K562 (cell line): ENCODE results near the gene RCN2. TPM values are rescaled to one million over a fixed set of nuclear protein-coding genes. Genes with fewer than 3 reads are reported as not detected.

Source experiments
- ATAC-seq: fragments of 200-7000 bp; cut with Tn5 transposase; 3 replicates; pipeline ENCODE4 v1.9.1; 2020; ENCODE audit warnings: moderate library complexity
- BruUV-seq: library from RNA; stranded (reverse); fragments of 400-500 nt; replicated peaks from 2 replicates; lab custom pipeline; 2021; lab: Mats Ljungman, UMichigan
- CTCF ChIA-PET: fragments of 300-600 bp; formaldehyde crosslinking; extraction: SDS; loops from one replicate; lab custom pipeline; 2021; ENCODE audit warnings: low intra/inter-chr PET ratio; lab: Yijun Ruan, JAX
- POLR2A ChIA-PET: fragments of 300-600, 350-650 bp; sonication (Branson Sonifier 250); formaldehyde crosslinking; extraction: SDS; loops from one replicate; lab custom pipeline; 2021; ENCODE audit warnings: antibody characterized with exemption, inconsistent platforms; lab: Yijun Ruan, JAX
- DNase-seq, 4 experiments: peaks; one replicate each; pipeline versions ENCODE4 v3.0.0 to v3.0.0-alpha.2; 2011 to 2018; ENCODE audit warnings: low spot score in 3 of 4, mixed read lengths in 3 of 4; ENCODE audit errors: extremely low read depth in 1 of 4
- FAIRE-seq: peaks from 2 replicates; lab custom pipeline; 2011; peaks lifted over from hg19 to GRCh38; lab: Jason Lieb, UNC
- H2AFZ ChIP-seq: 2 replicates; pipeline ENCODE4 v1.6.0; 2011; ENCODE audit warnings: low read depth, low read length, control low read depth, inconsistent platforms
- H3K27ac ChIP-seq: fragments of 200-600 bp; 3 replicates; pipeline ENCODE4 v1.8.0; 2011; ENCODE audit warnings: low read depth, mild to moderate bottlenecking, control low read depth, inconsistent platforms, low read length, moderate library complexity, mixed read lengths; ENCODE audit errors: extremely low read depth
- H3K27me3 ChIP-seq, 2 experiments: fragments of 300-600 bp in 1 of 2; 2 replicates in 1 of 2; 3 replicates in 1 of 2; pipeline versions ENCODE4 v1.6.0 to v1.8.0; 2011; ENCODE audit warnings: inconsistent platforms in 2 of 2, low read length in 2 of 2, mild to moderate bottlenecking in 1 of 2, mixed read lengths in 1 of 2, moderate library complexity in 1 of 2; ENCODE audit not compliant: control insufficient read depth in 2 of 2, insufficient read depth in 2 of 2
- H3K36me3 ChIP-seq: fragments of 300-600 bp; 3 replicates; pipeline ENCODE4 v1.8.0; 2011; ENCODE audit warnings: mild to moderate bottlenecking, low read length, inconsistent platforms; ENCODE audit not compliant: control insufficient read depth, insufficient read depth
- H3K4me1 ChIP-seq, 2 experiments: fragments of 200-600 bp in 1 of 2; replicated peaks in 1 of 2; 2 replicates in 1 of 2; 3 replicates in 1 of 2; pipeline versions ENCODE4 v1.5.1 to v1.8.0; 2011; ENCODE audit warnings: inconsistent platforms in 2 of 2, low read length in 2 of 2, mild to moderate bottlenecking in 1 of 2, mixed read lengths in 1 of 2, moderate library complexity in 1 of 2; ENCODE audit not compliant: control insufficient read depth in 2 of 2, insufficient read depth in 2 of 2
- H3K4me2 ChIP-seq: 2 replicates; pipeline ENCODE4 v1.6.1; 2011; ENCODE audit warnings: low read length, control low read depth, inconsistent platforms, mixed read lengths; ENCODE audit not compliant: insufficient read depth
- H3K4me3 ChIP-seq: fragments of 200-600 bp; sonication (generic), shearing (Covaris generic); 2 replicates; pipeline ENCODE4 v1.5.1; 2016; ENCODE audit warnings: control low read depth, inconsistent platforms
- H3K79me2 ChIP-seq: fragments of 200-600 bp; 3 replicates; pipeline ENCODE4 v1.8.0; 2011; ENCODE audit warnings: low read length, inconsistent platforms; ENCODE audit not compliant: control insufficient read depth, insufficient read depth
- H3K9ac ChIP-seq, 2 experiments: 2 replicates each; pipeline versions ENCODE4 v1.6.0 to v1.6.1; 2011; ENCODE audit warnings: low read depth in 2 of 2, low read length in 2 of 2, control low read depth in 1 of 2, inconsistent platforms in 1 of 2, mild to moderate bottlenecking in 1 of 2, mixed read lengths in 1 of 2; ENCODE audit not compliant: insufficient read depth in 1 of 2
- H3K9me1 ChIP-seq: one replicate; pipeline ENCODE4 v1.6.0; 2011; ENCODE audit warnings: inconsistent platforms, mild to moderate bottlenecking, low read length, moderate library complexity; ENCODE audit not compliant: control insufficient read depth, insufficient read depth
- H3K9me3 ChIP-seq: replicated peaks from 2 replicates; pipeline ENCODE4 v1.5.1; 2011; ENCODE audit warnings: low read depth, low read length, inconsistent platforms; ENCODE audit not compliant: control insufficient read depth, insufficient read depth
- H4K20me1 ChIP-seq: replicated peaks from 2 replicates; pipeline ENCODE4 v1.6.1; 2011; ENCODE audit warnings: low read length, inconsistent platforms, mixed read lengths; ENCODE audit not compliant: control insufficient read depth, insufficient read depth
- ATF6 ChIP-seq: sonication (generic); formaldehyde crosslinking; IDR thresholded peaks from 2 replicates; pipeline ENCODE4 v1.4.0; 2020; ENCODE audit warnings: mild to moderate bottlenecking, missing genetic modification reagents
- CTCF ChIP-seq, 3 experiments: IDR thresholded peaks in 2 of 3; conservative IDR thresholded peaks in 1 of 3; 2 replicates each; pipeline ENCODE4 v1.5.1; 2011 to 2012; ENCODE audit warnings: low read length in 3 of 3, mild to moderate bottlenecking in 3 of 3, control low read depth in 2 of 3, improper control_type of control experiment in 1 of 3, inconsistent platforms in 1 of 3, low read depth in 1 of 3, mixed read lengths in 1 of 3, moderate library complexity in 1 of 3; ENCODE audit not compliant: insufficient read depth in 2 of 3
- MED1 ChIP-seq: sonication (generic); formaldehyde crosslinking; IDR thresholded peaks from 2 replicates; pipeline ENCODE4 v1.8.1; 2023; ENCODE audit warnings: missing genetic modification reagents, borderline replicate concordance
- WGBS: fragments of 100-300 bp; shearing (Covaris generic); methylation state at CpG from one replicate; pipeline ENCODE4 v1.1.6; 2016; ENCODE audit warnings: low coverage, mixed read lengths; ENCODE audit not compliant: insufficient coverage; ENCODE audit errors: missing lambda C conversion rate; 5-methylcytosine and 5-hydroxymethylcytosine counted together
- in situ Hi-C: fragments of 300-500 bp; cut with MboI; formaldehyde crosslinking; loops from 4 replicates; pipeline ENCODE4 v1.15.0; 2018; ENCODE audit warnings: inconsistent platforms, mixed read lengths
- intact Hi-C: fragments of 100-400 bp; cut with micrococcal nuclease; formaldehyde crosslinking; loops from 2 replicates; pipeline ENCODE4 v1.14.2; 2022
- polyA plus RNA-seq, 8 experiments: library from polyadenylated mRNA; depleted of rRNA in 4 of 8; stranded (reverse) in 5 of 8; unstranded in 3 of 8; fragments of >200 nt; fragmentation: Nextera tagmentation in 2 of 8; fragmentation: Illumina TruSeq in 1 of 8; extraction: Ambion mirVana in 2 of 8; extraction: Trizol in 1 of 8; gene quantifications; 2 replicates each; pipeline versions ENCODE4 v1.2.1 to v1.2.3, GENCODE V29; 2011 to 2014; ENCODE audit warnings: inconsistent platforms in 1 of 8, missing spikeins in 1 of 8
- total RNA-seq, 7 experiments: library from RNA; depleted of rRNA in 6 of 7; stranded (reverse); fragments of >200 nt in 6 of 7; fragmentation: Illumina TruSeq in 2 of 7; extraction: Trizol in 2 of 7; gene quantifications; 2 replicates each; pipeline versions ENCODE4 v1.2.1 to v1.2.3, GENCODE V29; 2011 to 2021; ENCODE audit warnings: low replicate concordance in 1 of 7

The RCN2 gene
- total and polyA plus RNA-seq, 9 of the 15 experiments (the other 6 are each of a cell fraction or from before 2014, with no cell fraction given) = 20.9 to 63.6 (median 52.8) TPM

GRCh38 chr15:76962337-76963013 is 30.9 kb downstream of the RCN2 start (continued):
- TF ChIP-seq ATF6 (CRISPR knock-in tag) = no peak

GRCh38 chr15:76963596-76963995 is 32.0 kb downstream of the RCN2 start:
- peak in 2 of 4 experiments; percentile 20 to 25 for DNase-seq
- no peak overlapping the region for H3K27ac ChIP-seq
- TF ChIP-seq MED1 (CRISPR knock-in tag) = no peak
- peak in 1 of 3 experiments; percentile 13; a peak in 1 of 6 replicates for TF ChIP-seq CTCF (IDR thresholded peaks at IDR 0.05 in 2 of 3, conservative IDR thresholded peaks at IDR 0.05 in 1 of 3; ENCODE audit: insufficient read depth in 2 of 3, low read depth in 1 of 3, low read length in 3 of 3)
- H2AFZ ChIP-seq = no peak overlapping the region
- CTCF ChIA-PET = no interaction called here
- in situ Hi-C loops (no loop called here), intact Hi-C loops (no loop called here)
- H3K4me1 ChIP-seq = no peaks in the 10 kb centered on the region; a peak in 1 of 5 replicates
- peak; percentile 71; the same call in 1 of the 3 replicates for ATAC-seq
- peaks cover 31 to 44% of the 10 kb centered on the region in 2 experiments for H3K27me3 ChIP-seq
- FAIRE-seq = no peak
- H4K20me1 ChIP-seq = no peaks in the 10 kb centered on the region; the same call in 1 of the 2 replicates
- H3K9me3 ChIP-seq = no peaks in the 10 kb centered on the region
- no peak overlapping the region for H3K4me3 ChIP-seq
- 5% methylated on average over 9 of the region's 9 CpGs for WGBS
- BruUV-seq = no TSS peak
- POLR2A ChIA-PET = interaction anchor here (1.1 to 1.4 kb wide), 2 partner anchors 10 to 18 kb away, joined by 3 to 4 read pairs; no protein-coding TSS in a partner anchor
- H3K79me2 ChIP-seq = no peaks in the 10 kb centered on the region
- no peak overlapping the region; a peak in 1 of 4 replicates for H3K9ac ChIP-seq
- H3K36me3 ChIP-seq = no peaks in the 10 kb centered on the region
- H3K4me2 ChIP-seq = no peak overlapping the region
- no peaks in the 10 kb centered on the region for H3K9me1 ChIP-seq
